GM12873 (cell line): Measurements from ENCODE around the gene PKD2L2.

Experiments
- TF ChIP-seq, protein P1 (sequence below): IDR thresholded peaks from 2 replicates; pipeline ENCODE4 v1.5.1; 2012; ENCODE audit warnings: low read depth, mild to moderate bottlenecking, moderate library complexity, low read length, control low read depth; ENCODE audit not compliant: insufficient read depth; ENCODE audit errors: missing control alignments

The PKD2L2 gene

DNA sequence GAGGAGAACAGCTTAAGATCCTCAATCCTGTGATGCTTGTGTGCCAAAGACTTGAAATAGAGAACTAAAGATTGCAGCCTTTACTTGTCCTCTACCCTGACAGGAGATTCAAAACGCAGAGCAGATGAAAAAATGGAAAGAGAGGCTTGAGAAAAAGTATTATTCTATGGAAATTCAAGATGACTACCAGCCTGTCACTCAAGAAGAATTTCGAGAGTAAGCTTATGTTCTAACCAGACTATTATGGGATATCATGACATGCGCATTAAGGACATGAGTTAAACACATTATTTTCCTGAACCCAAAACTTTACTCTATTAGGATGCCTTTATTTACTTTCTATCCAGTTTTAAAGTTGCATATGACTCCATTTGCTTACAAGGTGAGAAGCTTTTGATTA, 46.4 kb downstream of the PKD2L2 start:
- TF ChIP-seq, protein P1, sequence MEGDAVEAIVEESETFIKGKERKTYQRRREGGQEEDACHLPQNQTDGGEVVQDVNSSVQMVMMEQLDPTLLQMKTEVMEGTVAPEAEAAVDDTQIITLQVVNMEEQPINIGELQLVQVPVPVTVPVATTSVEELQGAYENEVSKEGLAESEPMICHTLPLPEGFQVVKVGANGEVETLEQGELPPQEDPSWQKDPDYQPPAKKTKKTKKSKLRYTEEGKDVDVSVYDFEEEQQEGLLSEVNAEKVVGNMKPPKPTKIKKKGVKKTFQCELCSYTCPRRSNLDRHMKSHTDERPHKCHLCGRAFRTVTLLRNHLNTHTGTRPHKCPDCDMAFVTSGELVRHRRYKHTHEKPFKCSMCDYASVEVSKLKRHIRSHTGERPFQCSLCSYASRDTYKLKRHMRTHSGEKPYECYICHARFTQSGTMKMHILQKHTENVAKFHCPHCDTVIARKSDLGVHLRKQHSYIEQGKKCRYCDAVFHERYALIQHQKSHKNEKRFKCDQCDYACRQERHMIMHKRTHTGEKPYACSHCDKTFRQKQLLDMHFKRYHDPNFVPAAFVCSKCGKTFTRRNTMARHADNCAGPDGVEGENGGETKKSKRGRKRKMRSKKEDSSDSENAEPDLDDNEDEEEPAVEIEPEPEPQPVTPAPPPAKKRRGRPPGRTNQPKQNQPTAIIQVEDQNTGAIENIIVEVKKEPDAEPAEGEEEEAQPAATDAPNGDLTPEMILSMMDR, result no peak

DNA sequence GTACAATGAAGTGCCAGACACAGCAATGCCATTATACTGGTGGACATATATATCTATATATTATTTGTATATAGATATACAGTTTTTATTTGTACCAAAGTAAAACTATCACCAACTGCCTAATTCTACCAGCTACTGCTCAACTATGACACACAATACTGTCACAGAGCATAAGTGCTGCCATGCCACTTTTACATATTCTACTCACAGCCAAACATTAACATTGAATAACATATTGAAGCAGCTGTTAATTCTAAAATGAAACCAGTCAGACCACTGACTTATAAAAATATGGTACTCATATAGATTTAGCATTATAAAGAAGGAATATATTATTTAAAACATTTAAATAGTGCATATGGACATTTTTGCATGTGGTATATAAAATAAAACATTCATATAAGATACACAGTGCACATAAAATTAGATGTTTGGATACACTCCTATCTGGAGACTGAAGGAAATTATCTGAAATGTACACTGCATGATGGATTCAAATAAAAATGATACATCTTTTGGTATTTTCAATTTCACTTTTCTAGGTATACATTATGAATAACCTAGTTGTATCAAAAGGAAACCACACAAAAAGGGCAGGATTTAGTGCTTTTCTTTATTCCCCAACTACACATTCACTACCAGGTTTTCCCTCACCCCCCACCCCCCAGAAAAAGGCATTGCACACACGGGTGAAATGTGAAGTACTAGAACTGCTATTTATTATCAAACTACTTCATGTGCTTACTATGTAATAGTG, 48.9 kb downstream of the PKD2L2 start:
- TF ChIP-seq, protein P1, result no peak

DNA sequence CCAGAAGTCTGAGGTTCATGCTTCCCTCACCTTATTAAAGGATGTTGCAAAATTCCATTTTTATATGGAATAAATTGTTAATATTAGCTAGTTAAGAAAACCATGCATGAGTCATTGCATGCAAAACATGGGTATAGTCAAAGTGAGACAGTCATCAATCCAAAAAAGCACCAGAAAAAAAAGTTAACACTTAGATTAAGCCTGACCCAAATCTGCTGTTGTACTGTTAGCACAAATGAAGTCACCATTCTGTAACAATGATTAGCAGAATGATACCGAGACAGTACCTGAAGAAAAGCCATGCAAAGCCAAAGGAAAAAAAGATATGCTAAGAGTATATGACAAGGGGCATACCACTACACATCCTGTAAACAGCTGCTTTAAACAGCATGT, 49.5 kb downstream of the PKD2L2 start:
- TF ChIP-seq, protein P1, result no peak

DNA sequence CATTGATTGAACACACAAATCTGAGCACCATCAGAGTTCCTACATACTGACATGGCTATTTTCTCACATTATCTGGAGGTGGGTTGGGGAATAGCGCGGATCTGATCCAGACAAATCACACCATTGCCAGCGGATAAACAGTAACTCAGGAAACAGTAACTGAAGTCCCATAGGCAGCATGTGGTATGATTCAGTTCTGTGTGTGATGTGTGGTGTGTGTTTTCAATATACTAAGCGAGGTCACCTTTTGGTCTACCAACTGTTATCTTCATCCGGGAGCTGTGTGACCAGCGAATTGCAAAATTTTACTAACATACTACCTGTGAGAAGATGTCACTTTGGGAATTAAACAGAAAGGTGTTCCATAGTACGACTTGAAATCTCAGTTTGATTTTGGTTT, 50.1 kb downstream of the PKD2L2 start:
- TF ChIP-seq, protein P1, result no peak

DNA sequence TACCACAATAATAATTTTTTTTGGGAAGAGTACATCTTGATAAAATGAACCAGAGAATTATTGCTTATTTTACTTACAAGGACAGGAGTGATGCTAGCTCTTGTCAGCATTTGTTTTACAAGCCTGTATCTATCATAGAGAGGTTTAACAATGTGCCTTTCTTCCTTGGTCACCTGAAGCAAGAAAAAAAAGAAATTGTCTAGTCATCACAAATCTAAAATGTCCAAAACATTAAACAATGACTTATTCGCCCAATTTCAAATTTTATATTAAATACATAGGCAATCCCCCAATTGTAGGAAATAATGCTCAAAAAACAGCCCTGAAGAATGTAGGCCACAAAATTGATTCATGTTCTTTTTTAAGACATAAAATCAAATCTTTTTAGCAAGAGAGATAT, 56.6 kb downstream of the PKD2L2 start:
- TF ChIP-seq, protein P1, result no peak

DNA sequence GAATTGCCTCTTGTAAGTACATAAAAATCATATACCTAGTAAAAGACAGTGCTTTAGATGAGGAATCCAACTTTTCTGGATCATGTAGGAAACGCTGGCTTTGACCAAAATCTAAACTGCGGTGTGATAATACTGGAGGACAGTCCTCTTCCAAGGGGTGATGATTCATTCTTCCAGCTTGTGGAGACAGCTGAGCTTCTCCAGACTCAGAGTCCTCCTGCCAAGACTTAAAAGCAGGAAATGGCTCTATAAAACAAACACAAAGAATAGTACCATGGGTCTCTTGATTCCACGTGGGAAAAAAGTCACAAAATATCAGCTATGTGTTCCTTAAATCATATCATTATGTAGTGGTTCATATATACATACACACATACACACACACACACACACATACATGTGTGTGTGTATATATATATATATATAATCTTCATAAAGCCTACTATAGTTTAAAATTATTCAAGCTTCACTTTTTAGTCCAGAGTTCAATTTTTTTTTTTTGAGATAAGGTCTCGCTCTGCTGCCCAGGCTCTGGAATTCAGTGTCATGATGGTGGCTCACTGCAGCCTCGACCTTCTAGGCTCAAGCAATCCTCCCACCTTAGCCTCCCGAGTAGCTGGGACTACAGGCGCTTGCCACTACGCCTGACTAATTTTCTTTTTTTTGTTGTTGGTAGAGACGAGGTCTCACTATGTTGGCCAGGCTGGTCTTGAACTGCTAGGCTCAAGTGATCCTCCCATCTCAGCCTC, 65.0 kb downstream of the PKD2L2 start:
- TF ChIP-seq, protein P1, result no peak

DNA sequence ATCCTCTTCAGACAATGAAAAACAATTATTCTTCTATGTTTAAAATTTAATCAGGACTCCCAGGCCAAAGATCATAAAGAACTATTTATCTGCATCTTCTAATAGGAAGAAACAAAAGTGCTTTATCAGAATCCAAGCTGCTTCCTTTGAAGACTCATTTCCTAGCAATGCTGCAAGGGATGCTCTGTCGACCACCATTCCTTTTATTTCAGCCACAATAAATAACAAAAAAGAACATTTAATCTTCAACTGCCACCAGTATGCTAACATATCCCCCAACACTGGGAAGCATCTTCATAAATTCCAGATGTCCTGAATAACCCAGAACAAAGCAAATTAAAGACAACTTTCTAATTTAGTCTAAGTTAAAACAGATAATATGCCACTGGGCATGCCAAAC, 68.7 kb downstream of the PKD2L2 start:
- TF ChIP-seq, protein P1, result no peak
